KBM-7 (cell line): ENCODE measurements around the gene ZNF497.
"Not testable (repeated sequence)": the region's sequence is repeated elsewhere in the genome, so short reads cannot be mapped to it uniquely, and the experiment has no call there.

Source experiments
- DNase-seq: peaks from one replicate; pipeline ENCODE4 v3.0.0-alpha.2; 2015
- in situ Hi-C: fragments of 300-500 bp; cut with MboI; formaldehyde crosslinking; loops from 2 replicates; pipeline ENCODE4 v1.14.3; 2020; ENCODE audit warnings: low sequenced_read_pairs, low pct_unique_long_range_greater_than_20kb, mixed read lengths

Gene ZNF497

DNA sequence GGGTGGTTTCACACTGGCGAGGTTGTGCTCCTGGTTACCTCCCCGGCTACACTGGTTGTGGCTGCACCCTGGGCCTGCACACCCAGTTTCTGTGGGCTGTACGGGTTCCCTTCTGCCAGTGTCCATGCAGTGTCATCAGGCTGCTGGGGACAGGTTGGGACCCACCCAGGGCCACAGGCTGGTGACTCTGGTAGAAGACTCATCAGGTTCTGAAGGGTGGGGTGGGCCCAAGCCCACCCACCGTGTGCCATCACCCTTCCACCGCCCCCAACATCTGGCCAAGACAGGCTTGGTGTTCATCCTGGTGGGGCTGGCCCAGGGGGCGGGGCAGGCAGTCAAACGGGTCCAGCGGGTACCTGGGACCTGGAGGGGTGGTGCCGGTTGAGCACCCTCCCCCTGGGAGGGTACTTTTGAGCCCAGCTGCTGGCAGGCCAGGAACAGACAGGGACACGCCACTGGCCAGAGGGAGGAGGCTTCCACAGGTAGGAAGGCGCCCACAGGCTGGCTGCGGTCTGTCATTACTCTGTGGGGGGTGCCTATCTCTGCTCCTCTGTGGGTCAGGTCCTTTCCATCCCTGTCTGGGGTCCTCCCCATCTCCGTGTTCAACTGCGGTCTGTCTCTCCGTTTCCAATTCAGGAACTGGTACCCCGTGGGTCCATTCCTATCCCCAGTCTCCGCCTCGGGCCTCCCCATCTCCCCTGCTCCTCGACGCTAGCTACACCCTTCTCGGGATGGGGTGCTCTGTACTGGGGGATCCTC is 32.8 kb upstream of the ZNF497 start, which contains the start of gene RNF225:
RNF225 (plus strand) TSS at position 437 of the 759 bp plus-strand sequence. CDS start 434 bp downstream, outside the sequence.
- in situ Hi-C loops: no loop called here
- DNase-seq: peak; percentile 30

- DNase-seq: no peak
- in situ Hi-C loops: no loop called here
Observed at GRCh38 chr19:58394821-58395219, 32.3 kb upstream of the ZNF497 start.

DNA sequence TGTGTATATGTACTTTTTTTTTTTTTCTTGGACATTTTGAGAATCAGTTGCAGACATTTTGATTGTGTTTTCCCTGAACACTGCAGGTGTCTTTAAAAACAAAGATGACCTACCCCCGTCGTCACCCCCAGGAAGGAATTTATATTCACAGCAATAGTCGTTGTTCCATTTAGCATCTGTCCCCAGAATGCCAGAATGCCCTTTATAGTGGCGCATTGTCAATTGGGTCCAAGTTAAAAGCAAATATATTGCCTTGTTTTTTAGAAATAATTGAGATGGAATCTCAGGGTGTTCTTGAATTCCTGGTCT is 31.1 kb upstream of the ZNF497 start:
- no peak for DNase-seq
- in situ Hi-C loops: no loop called here

- in situ Hi-C loops: no loop called here
- no peak for DNase-seq
Observed at GRCh38 chr19:58392945-58393724, 30.6 kb upstream of the ZNF497 start.

DNA sequence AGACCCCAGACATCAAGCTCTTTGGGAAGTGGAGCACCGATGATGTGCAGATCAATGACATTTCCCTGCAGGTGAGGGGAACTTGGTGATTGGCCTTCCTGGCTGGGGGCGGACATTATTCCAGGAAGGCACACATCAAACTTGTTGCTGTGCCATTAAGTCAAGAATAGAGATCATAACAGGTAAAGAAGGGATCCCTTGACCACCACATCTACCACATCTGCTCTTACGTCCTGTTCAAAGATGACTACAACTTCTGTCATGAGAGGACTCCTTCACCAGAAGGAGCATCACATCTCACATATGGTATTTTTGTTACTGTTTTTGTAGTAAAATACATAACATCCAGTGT is 25.6 kb upstream of the ZNF497 start:
- in situ Hi-C loops: no loop called here
- DNase-seq: no peak

GRCh38 chr19:58387338-58388174 is 25.0 kb upstream of the ZNF497 start:
- in situ Hi-C loops: no loop called here
- peak; percentile 30 for DNase-seq

GRCh38 chr19:58386576-58387337 is 24.2 kb upstream of the ZNF497 start, which contains the start of gene RPS5:
RPS5 (plus strand) TSS chr19:58387269; CDS start chr19:58388138, 869 bp downstream.
- in situ Hi-C loops: no loop called here
- DNase-seq: peak; percentile 97

GRCh38 chr19:58385891-58386575 is 23.5 kb upstream of the ZNF497 start:
- in situ Hi-C loops: no loop called here
- DNase-seq: no peak

DNA sequence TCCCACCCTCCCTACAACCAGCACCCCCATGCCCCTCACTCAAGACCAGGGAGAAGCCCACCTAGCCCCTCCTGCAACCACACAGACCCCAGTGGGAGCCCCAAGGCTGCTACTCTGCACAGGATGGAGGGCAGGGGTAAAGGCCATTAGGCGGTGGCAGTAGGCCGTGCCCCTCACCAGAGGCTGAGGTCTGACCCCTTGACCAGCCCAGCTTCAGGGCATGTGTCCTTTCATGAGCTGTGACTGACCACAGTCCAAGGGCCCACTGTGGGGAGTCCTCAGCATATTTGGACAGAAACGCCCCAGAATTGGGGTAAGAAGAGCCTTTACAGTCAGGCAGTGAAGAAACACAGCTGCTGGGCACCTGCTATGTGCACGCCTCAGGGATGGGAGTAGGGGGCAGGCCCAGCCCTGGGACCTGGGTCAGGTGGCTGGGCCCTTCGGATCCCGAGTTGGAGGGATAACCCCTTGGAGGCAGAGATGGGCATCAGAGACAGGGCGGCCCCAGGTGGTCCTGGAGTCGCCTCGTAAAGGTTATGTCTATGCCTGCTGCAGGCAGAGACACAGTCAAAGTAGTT is 22.9 kb upstream of the ZNF497 start:
- DNase-seq: no peak
- in situ Hi-C loops: no loop called here

DNA sequence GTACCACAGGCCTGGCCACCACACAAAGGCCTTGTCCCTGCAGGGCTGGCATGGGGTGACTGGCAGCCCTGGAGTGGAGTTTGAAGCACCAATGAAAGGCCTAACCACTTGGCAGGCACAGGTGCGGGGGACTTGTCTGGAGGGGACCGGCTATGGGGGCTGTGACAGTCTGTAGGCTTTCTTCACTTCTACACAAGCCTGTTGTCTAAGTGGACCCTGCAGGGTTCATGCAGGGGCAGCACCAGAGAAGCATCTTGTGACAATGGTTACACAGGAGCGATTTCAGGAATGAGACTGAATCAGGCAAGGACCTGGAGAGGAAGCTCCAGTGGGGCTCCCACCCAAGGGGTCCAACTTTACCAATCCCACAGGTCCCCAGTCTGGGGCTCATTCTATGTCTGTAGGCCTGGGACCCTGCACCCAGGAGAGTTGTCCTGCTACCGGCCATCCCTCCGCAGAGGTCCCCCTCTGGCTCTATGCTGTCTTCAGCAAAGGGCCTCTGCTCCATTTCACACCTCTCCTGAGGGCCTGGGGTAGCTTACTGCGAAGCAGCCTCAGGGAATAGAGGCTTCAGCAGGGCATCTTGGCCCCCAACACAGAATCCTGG is 20.5 kb upstream of the ZNF497 start:
- in situ Hi-C loops: no loop called here
- DNase-seq: no peak

- in situ Hi-C loops: no loop called here
- DNase-seq: no peak
Observed at GRCh38 chr19:58381460-58382212, 19.1 kb upstream of the ZNF497 start.

- in situ Hi-C loops: no loop called here
Observed at GRCh38 chr19:58380662-58381459, 18.3 kb upstream of the ZNF497 start, which contains the start of gene ZNF837. ZNF837 (minus strand) TSS chr19:58381030; CDS start chr19:58369332, 11,698 bp downstream.

GRCh38 chr19:58380037-58380661 is 17.6 kb upstream of the ZNF497 start:
- no peak for DNase-seq
- in situ Hi-C loops: no loop called here

More at GRCh38 chr19:58380662-58381459, 18.3 kb upstream of the ZNF497 start, which contains the start of gene ZNF837:
- DNase-seq: peak; percentile 100

DNA sequence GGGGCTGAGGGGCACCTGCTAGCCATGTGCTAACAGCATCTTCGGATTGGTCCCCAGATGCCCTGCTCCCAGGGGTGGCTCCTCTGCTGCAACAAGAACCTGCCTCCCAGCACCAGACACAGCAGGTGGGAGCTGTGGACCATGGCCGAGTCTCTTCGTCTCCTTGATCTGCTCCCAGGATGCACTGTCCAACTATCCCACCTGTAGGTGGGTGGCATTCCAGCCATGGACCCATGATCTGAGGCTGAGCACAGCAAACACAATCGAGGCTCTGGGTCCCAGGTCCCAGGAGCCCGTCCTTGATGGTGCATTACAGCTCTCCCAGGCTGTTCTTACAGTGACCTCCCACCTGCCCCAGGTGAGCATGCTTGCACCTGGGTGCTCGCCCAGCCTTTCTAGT is 16.7 kb upstream of the ZNF497 start:
- DNase-seq: no peak
- in situ Hi-C loops: no loop called here

DNA sequence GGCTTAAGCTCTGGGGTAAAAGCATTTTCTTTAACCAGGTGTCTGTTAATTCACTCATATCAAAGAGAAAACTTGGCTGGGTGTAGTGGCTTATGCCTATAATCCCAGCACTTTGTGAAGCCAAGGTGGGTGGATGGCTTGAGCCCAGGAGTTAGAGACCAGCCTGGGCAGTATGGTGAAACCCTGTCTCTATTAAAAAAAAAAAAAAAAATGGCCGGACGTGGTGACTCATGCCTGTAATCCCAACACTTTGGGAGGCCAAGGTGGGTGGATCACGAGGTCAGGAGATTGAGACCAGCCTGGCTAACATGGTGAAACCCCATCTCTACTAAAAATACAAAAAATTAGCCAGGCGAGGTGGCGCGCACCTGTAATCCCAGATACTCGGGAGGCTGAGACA is 14.2 kb upstream of the ZNF497 start:
- in situ Hi-C loops, DNase-seq: not testable (repeated sequence)

- in situ Hi-C loops: no loop called here
- no peak for DNase-seq
Observed at GRCh38 chr19:58374200-58374599, 11.6 kb upstream of the ZNF497 start.
